SU-DHL-6 (cell line): Measurements from ENCODE around the gene OR5C1.

ENCODE experiments used
- H2AFZ ChIP-seq: fragments of 200-600 bp; sonication (generic); 2 replicates; pipeline ENCODE4 v1.6.1; 2014; ENCODE audit warnings: low read depth, mild to moderate bottlenecking, moderate library complexity, mixed read lengths, antibody characterized with exemption, low read length; ENCODE audit not compliant: severe bottlenecking
- H3F3A ChIP-seq: fragments of 200-600 bp; shearing (Covaris generic); 2 replicates; pipeline ENCODE4 v1.6.0; 2016; ENCODE audit warnings: antibody characterized with exemption, mild to moderate bottlenecking; ENCODE audit not compliant: insufficient read depth
- H3K27ac ChIP-seq: fragments of 200-600 bp; sonication (generic); 2 replicates; pipeline ENCODE4 v1.5.1; 2016; ENCODE audit warnings: low read depth, mild to moderate bottlenecking, low read length, moderate library complexity, mixed read lengths
- H3K27me3 ChIP-seq: fragments of 200-600 bp; sonication (generic), shearing (Covaris generic); 2 replicates; pipeline ENCODE4 v1.6.0; 2014; ENCODE audit warnings: mild to moderate bottlenecking, low read length
- H3K36me3 ChIP-seq: fragments of 200-600 bp; sonication (generic); 2 replicates; pipeline ENCODE4 v1.6.1; 2014; ENCODE audit warnings: mild to moderate bottlenecking, low read length, mixed read lengths
- H3K4me2 ChIP-seq: fragments of 300-600, 200-600 bp; shearing (Covaris generic), sonication (generic); 2 replicates; pipeline ENCODE4 v1.6.0; 2014; ENCODE audit warnings: low read length, low read depth, mild to moderate bottlenecking; ENCODE audit not compliant: poor library complexity, severe bottlenecking
- H3K4me3 ChIP-seq: fragments of 200-600 bp; sonication (generic); 2 replicates; pipeline ENCODE4 v1.5.1; 2014; ENCODE audit warnings: antibody characterized with exemption, low read length, mild to moderate bottlenecking, mixed read lengths; ENCODE audit not compliant: insufficient read depth, poor library complexity, severe bottlenecking
- H3K79me2 ChIP-seq: fragments of 200-600 bp; sonication (generic); 2 replicates; pipeline ENCODE4 v1.6.1; 2014; ENCODE audit warnings: mild to moderate bottlenecking, low read length, moderate library complexity; ENCODE audit not compliant: insufficient read depth
- H3K9ac ChIP-seq: fragments of 200-600 bp; sonication (generic); 2 replicates; pipeline ENCODE4 v1.7.0; 2014; ENCODE audit warnings: mild to moderate bottlenecking, low read length
- H3K9me2 ChIP-seq: fragments of 200-600 bp; sonication (generic); replicated peaks from 2 replicates; pipeline ENCODE4 v1.6.1; 2014; ENCODE audit warnings: low read length; ENCODE audit not compliant: insufficient read depth
- H3K9me3 ChIP-seq: fragments of 200-600 bp; sonication (generic); 2 replicates; pipeline ENCODE4 v1.6.1; 2014; ENCODE audit warnings: low read length, mixed read lengths; ENCODE audit not compliant: insufficient read depth
- H4K20me1 ChIP-seq: fragments of 200-600 bp; sonication (generic); 2 replicates; pipeline ENCODE4 v1.6.1; 2014; ENCODE audit warnings: low read depth, mild to moderate bottlenecking, antibody characterized with exemption, low read length, moderate library complexity, mixed read lengths
- CTCF ChIP-seq: fragments of 200-600 bp; sonication (generic); IDR thresholded peaks from one replicate; pipeline ENCODE4 v1.5.1; 2017; ENCODE audit warnings: antibody characterized with exemption, mild to moderate bottlenecking, low read length, moderate library complexity; ENCODE audit not compliant: insufficient read depth, poor library complexity, severe bottlenecking
- EZH2phosphoT487 ChIP-seq: fragments of 200-600 bp; sonication (generic), shearing (Covaris generic); conservative IDR thresholded peaks from 2 replicates; pipeline ENCODE4 v1.6.1; 2018; ENCODE audit warnings: mild to moderate bottlenecking, antibody characterized with exemption, low read length, moderate library complexity, mixed read lengths

The OR5C1 gene

GRCh38 chr9:122816163-122816867 is 27.6 kb downstream of the OR5C1 start:
- Histone ChIP-seq H3K9ac (no peak overlapping the region), H3K4me3 (no peak overlapping the region), H3K9me2 (no peaks in the 10 kb centered on the region), H4K20me1 (no peaks in the 10 kb centered on the region), H3K27ac (no peak overlapping the region), H3K4me2 (no peak overlapping the region), H3K9me3 (no peaks in the 10 kb centered on the region), H3K36me3 (peaks cover 7% of the 10 kb centered on the region; the same call in 1 of the 2 replicates), H2AFZ (no peak overlapping the region), H3K79me2 (0 out of 2 replicates have a peak, but pooled peaks cover under 1% of the 10 kb centered on the region), H3K27me3 (no peaks in the 10 kb centered on the region), H3F3A (no peaks in the 10 kb centered on the region)
- no peak for TF ChIP-seq EZH2phosphoT487
- no peak for TF ChIP-seq CTCF

- Histone ChIP-seq H3K36me3 (peaks cover 7% of the 10 kb centered on the region; the same call in 1 of the 2 replicates), H2AFZ (no peak overlapping the region), H3K9me3 (no peaks in the 10 kb centered on the region), H3K79me2 (peaks cover 9% of the 10 kb centered on the region; the same call in 1 of the 2 replicates), H3K4me3 (no peak overlapping the region), H3K27me3 (no peaks in the 10 kb centered on the region), H3K27ac (no peak overlapping the region), H4K20me1 (no peaks in the 10 kb centered on the region), H3F3A (no peaks in the 10 kb centered on the region), H3K4me2 (no peak overlapping the region), H3K9ac (no peak overlapping the region), H3K9me2 (no peaks in the 10 kb centered on the region)
- TF ChIP-seq EZH2phosphoT487 (no peak), CTCF (no peak)
These were observed 30.6 kb downstream of the OR5C1 start for GRCh38 chr9:122819326-122819725.

GRCh38 chr9:122819791-122820489 is 31.2 kb downstream of the OR5C1 start:
- H3K9me3 ChIP-seq: no peaks in the 10 kb centered on the region
- no peaks in the 10 kb centered on the region for H3K9me2 ChIP-seq
- H3K9ac ChIP-seq: no peak overlapping the region
- H3K27me3 ChIP-seq: no peaks in the 10 kb centered on the region
- no peaks in the 10 kb centered on the region for H4K20me1 ChIP-seq
- H3K4me2 ChIP-seq: no peak overlapping the region
- H2AFZ ChIP-seq: no peak overlapping the region
- TF ChIP-seq CTCF (no peak), EZH2phosphoT487 (no peak)
- no peaks in the 10 kb centered on the region for H3F3A ChIP-seq
- peaks cover 7% of the 10 kb centered on the region; the same call in 1 of the 2 replicates for H3K36me3 ChIP-seq
- no peak overlapping the region for H3K27ac ChIP-seq
- H3K79me2 ChIP-seq: peaks cover 9% of the 10 kb centered on the region; the same call in 1 of the 2 replicates
- no peak overlapping the region for H3K4me3 ChIP-seq
